K562 (cell line): ENCODE data around the gene SFSWAP. TPM values are rescaled to one million over a fixed set of nuclear protein-coding genes. Genes with fewer than 3 reads are reported as not detected.

Experiments
- ATAC-seq: fragments of 200-7000 bp; cut with Tn5 transposase; 3 replicates; pipeline ENCODE4 v1.9.1; 2020; ENCODE audit warnings: moderate library complexity
- BruUV-seq: library from RNA; stranded (reverse); fragments of 400-500 nt; replicated peaks from 2 replicates; lab custom pipeline; 2021; lab: Mats Ljungman, UMichigan
- CTCF ChIA-PET: fragments of 300-600 bp; formaldehyde crosslinking; extraction: SDS; loops from one replicate; lab custom pipeline; 2021; ENCODE audit warnings: low intra/inter-chr PET ratio; lab: Yijun Ruan, JAX
- POLR2A ChIA-PET: fragments of 300-600, 350-650 bp; sonication (Branson Sonifier 250); formaldehyde crosslinking; extraction: SDS; loops from one replicate; lab custom pipeline; 2021; ENCODE audit warnings: antibody characterized with exemption, inconsistent platforms; lab: Yijun Ruan, JAX
- DNase-seq, 4 experiments: peaks; one replicate each; pipeline versions ENCODE4 v3.0.0 to v3.0.0-alpha.2; 2011 to 2018; ENCODE audit warnings: low spot score in 3 of 4, mixed read lengths in 3 of 4; ENCODE audit errors: extremely low read depth in 1 of 4
- FAIRE-seq: peaks from 2 replicates; lab custom pipeline; 2011; peaks lifted over from hg19 to GRCh38; lab: Jason Lieb, UNC
- H2AFZ ChIP-seq: 2 replicates; pipeline ENCODE4 v1.6.0; 2011; ENCODE audit warnings: low read depth, low read length, control low read depth, inconsistent platforms
- H3K27ac ChIP-seq: fragments of 200-600 bp; 3 replicates; pipeline ENCODE4 v1.8.0; 2011; ENCODE audit warnings: low read depth, mild to moderate bottlenecking, control low read depth, inconsistent platforms, low read length, moderate library complexity, mixed read lengths; ENCODE audit errors: extremely low read depth
- H3K27me3 ChIP-seq, 2 experiments: fragments of 300-600 bp in 1 of 2; 2 replicates in 1 of 2; 3 replicates in 1 of 2; pipeline versions ENCODE4 v1.6.0 to v1.8.0; 2011; ENCODE audit warnings: inconsistent platforms in 2 of 2, low read length in 2 of 2, mild to moderate bottlenecking in 1 of 2, mixed read lengths in 1 of 2, moderate library complexity in 1 of 2; ENCODE audit not compliant: control insufficient read depth in 2 of 2, insufficient read depth in 2 of 2
- H3K36me3 ChIP-seq: fragments of 300-600 bp; 3 replicates; pipeline ENCODE4 v1.8.0; 2011; ENCODE audit warnings: mild to moderate bottlenecking, low read length, inconsistent platforms; ENCODE audit not compliant: control insufficient read depth, insufficient read depth
- H3K4me1 ChIP-seq, 2 experiments: fragments of 200-600 bp in 1 of 2; replicated peaks in 1 of 2; 2 replicates in 1 of 2; 3 replicates in 1 of 2; pipeline versions ENCODE4 v1.5.1 to v1.8.0; 2011; ENCODE audit warnings: inconsistent platforms in 2 of 2, low read length in 2 of 2, mild to moderate bottlenecking in 1 of 2, mixed read lengths in 1 of 2, moderate library complexity in 1 of 2; ENCODE audit not compliant: control insufficient read depth in 2 of 2, insufficient read depth in 2 of 2
- H3K4me2 ChIP-seq: 2 replicates; pipeline ENCODE4 v1.6.1; 2011; ENCODE audit warnings: low read length, control low read depth, inconsistent platforms, mixed read lengths; ENCODE audit not compliant: insufficient read depth
- H3K4me3 ChIP-seq: fragments of 200-600 bp; sonication (generic), shearing (Covaris generic); 2 replicates; pipeline ENCODE4 v1.5.1; 2016; ENCODE audit warnings: control low read depth, inconsistent platforms
- H3K79me2 ChIP-seq: fragments of 200-600 bp; 3 replicates; pipeline ENCODE4 v1.8.0; 2011; ENCODE audit warnings: low read length, inconsistent platforms; ENCODE audit not compliant: control insufficient read depth, insufficient read depth
- H3K9ac ChIP-seq, 2 experiments: 2 replicates each; pipeline versions ENCODE4 v1.6.0 to v1.6.1; 2011; ENCODE audit warnings: low read depth in 2 of 2, low read length in 2 of 2, control low read depth in 1 of 2, inconsistent platforms in 1 of 2, mild to moderate bottlenecking in 1 of 2, mixed read lengths in 1 of 2; ENCODE audit not compliant: insufficient read depth in 1 of 2
- H3K9me1 ChIP-seq: one replicate; pipeline ENCODE4 v1.6.0; 2011; ENCODE audit warnings: inconsistent platforms, mild to moderate bottlenecking, low read length, moderate library complexity; ENCODE audit not compliant: control insufficient read depth, insufficient read depth
- H3K9me3 ChIP-seq: replicated peaks from 2 replicates; pipeline ENCODE4 v1.5.1; 2011; ENCODE audit warnings: low read depth, low read length, inconsistent platforms; ENCODE audit not compliant: control insufficient read depth, insufficient read depth
- H4K20me1 ChIP-seq: replicated peaks from 2 replicates; pipeline ENCODE4 v1.6.1; 2011; ENCODE audit warnings: low read length, inconsistent platforms, mixed read lengths; ENCODE audit not compliant: control insufficient read depth, insufficient read depth
- KDM5B ChIP-seq: fragments of 200-600 bp; sonication (generic); IDR thresholded peaks from 2 replicates; pipeline ENCODE4 v1.6.1; 2012; ENCODE audit warnings: low read depth, mild to moderate bottlenecking, moderate library complexity, low read length, control low read depth, inconsistent platforms; ENCODE audit not compliant: insufficient replicate concordance
- NCOR1 ChIP-seq: fragments of 450-650 bp; IDR thresholded peaks from 2 replicates; pipeline ENCODE4 v1.6.1; 2016; ENCODE audit warnings: mild to moderate bottlenecking, moderate library complexity
- SETDB1 ChIP-seq: IDR thresholded peaks from one replicate; pipeline ENCODE4 v1.6.1; 2012; ENCODE audit warnings: low read length, control low read depth, inconsistent platforms
- YY1 ChIP-seq, 3 experiments: IDR thresholded peaks; 2 replicates each; pipeline ENCODE4 v1.6.1; 2011; ENCODE audit warnings: low read length in 2 of 3, mild to moderate bottlenecking in 2 of 3, moderate library complexity in 2 of 3, borderline replicate concordance in 1 of 3, control low read depth in 1 of 3, low read depth in 1 of 3; ENCODE audit not compliant: insufficient read depth in 3 of 3, insufficient replicate concordance in 2 of 3, control insufficient read depth in 1 of 3, insufficient read length in 1 of 3; ENCODE audit errors: extremely low read depth in 1 of 3
- ZNF324 ChIP-seq: fragments of 250-450 bp; sonication (Bioruptor Pico); IDR thresholded peaks from 2 replicates; pipeline ENCODE4 v1.4.0; 2020; ENCODE audit warnings: mild to moderate bottlenecking
- ZNF395 ChIP-seq: fragments of 200-800 bp; sonication (Bioruptor generic); IDR thresholded peaks from 2 replicates; pipeline ENCODE4 v1.6.1; 2017; ENCODE audit warnings: missing genetic modification characterization, missing compliant biosample characterization
- WGBS: fragments of 100-300 bp; shearing (Covaris generic); methylation state at CpG from one replicate; pipeline ENCODE4 v1.1.6; 2016; ENCODE audit warnings: low coverage, mixed read lengths; ENCODE audit not compliant: insufficient coverage; ENCODE audit errors: missing lambda C conversion rate; 5-methylcytosine and 5-hydroxymethylcytosine counted together
- in situ Hi-C: fragments of 300-500 bp; cut with MboI; formaldehyde crosslinking; loops from 4 replicates; pipeline ENCODE4 v1.15.0; 2018; ENCODE audit warnings: inconsistent platforms, mixed read lengths
- intact Hi-C: fragments of 100-400 bp; cut with micrococcal nuclease; formaldehyde crosslinking; loops from 2 replicates; pipeline ENCODE4 v1.14.2; 2022
- polyA plus RNA-seq, 8 experiments: library from polyadenylated mRNA; depleted of rRNA in 4 of 8; stranded (reverse) in 5 of 8; unstranded in 3 of 8; fragments of >200 nt; fragmentation: Nextera tagmentation in 2 of 8; fragmentation: Illumina TruSeq in 1 of 8; extraction: Ambion mirVana in 2 of 8; extraction: Trizol in 1 of 8; gene quantifications; 2 replicates each; pipeline versions ENCODE4 v1.2.1 to v1.2.3, GENCODE V29; 2011 to 2014; ENCODE audit warnings: inconsistent platforms in 1 of 8, missing spikeins in 1 of 8
- total RNA-seq, 7 experiments: library from RNA; depleted of rRNA in 6 of 7; stranded (reverse); fragments of >200 nt in 6 of 7; fragmentation: Illumina TruSeq in 2 of 7; extraction: Trizol in 2 of 7; gene quantifications; 2 replicates each; pipeline versions ENCODE4 v1.2.1 to v1.2.3, GENCODE V29; 2011 to 2021; ENCODE audit warnings: low replicate concordance in 1 of 7

Gene SFSWAP
- total and polyA plus RNA-seq, 9 of the 15 experiments (the other 6 are each of a cell fraction or from before 2014, with no cell fraction given), result 2.4 to 60.4 (median 32.6) TPM

DNA sequence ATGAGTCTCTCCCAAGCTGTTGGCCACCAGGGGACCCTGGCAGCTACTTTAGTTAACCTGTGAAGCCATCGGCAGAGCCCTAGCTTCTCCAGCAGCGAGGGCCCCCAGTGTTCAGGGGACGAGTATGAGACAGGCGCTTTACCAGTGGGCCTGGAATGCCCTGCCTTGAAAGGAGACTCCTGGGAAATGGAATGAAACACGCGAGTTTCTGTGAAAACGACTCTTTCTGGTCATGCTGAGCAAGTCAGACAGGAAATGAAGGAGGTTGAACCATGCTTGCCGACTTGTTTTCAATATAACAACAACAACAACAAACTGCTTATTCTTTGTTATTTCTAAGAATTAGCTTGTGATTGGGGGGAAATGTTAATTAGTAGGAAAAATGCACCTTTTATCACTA is 42.9 kb downstream of the SFSWAP start:
- no peak overlapping the region for H3K27ac ChIP-seq
- no peak for DNase-seq
- no peaks in the 10 kb centered on the region for H3K9me3 ChIP-seq
- no peak overlapping the region for H3K4me3 ChIP-seq
- no peaks in the 10 kb centered on the region for H4K20me1 ChIP-seq
- CTCF ChIA-PET, result interaction anchor here (0.6 kb wide), 1 partner anchor 78 kb away, joined by 3 read pairs; no protein-coding TSS in a partner anchor
- H3K79me2 ChIP-seq, result no peaks in the 10 kb centered on the region
- POLR2A ChIA-PET, result interaction anchor here (0.6 kb wide), 1 partner anchor 22 kb away, joined by 4 read pairs; no protein-coding TSS in a partner anchor
- H3K4me2 ChIP-seq, result no peak overlapping the region
- FAIRE-seq, result no peak
- H3K27me3 ChIP-seq, result no peaks in the 10 kb centered on the region
- no peak overlapping the region for H3K9ac ChIP-seq
- intact Hi-C loops (no loop called here), in situ Hi-C loops (no loop called here)
- TF ChIP-seq NCOR1 (no peak), ZNF324 (CRISPR knock-in tag) (peak; percentile 53; the same call in 1 of the 2 replicates)
- peaks cover 0 to 4% of the 10 kb centered on the region in 2 experiments; a peak in 1 of 5 replicates for H3K4me1 ChIP-seq
- no peak for ATAC-seq
- peaks cover 95% of the 10 kb centered on the region for H3K36me3 ChIP-seq
- WGBS, result 87% methylated on average over 7 of the region's 8 CpGs
- BruUV-seq, result no TSS peak
- H3K9me1 ChIP-seq, result no peaks in the 10 kb centered on the region
- H2AFZ ChIP-seq, result no peak overlapping the region

- DNase-seq (no peak), FAIRE-seq (no peak), ATAC-seq (no peak)
- peaks cover 92% of the 10 kb centered on the region for H3K36me3 ChIP-seq
- in situ Hi-C loops, result no loop called here
- no peak overlapping the region for H3K4me3 ChIP-seq
- H3K9me1 ChIP-seq, result no peaks in the 10 kb centered on the region
- CTCF ChIA-PET, result interaction anchor here (0.6 kb wide), 1 partner anchor 77 kb away, joined by 3 read pairs; no protein-coding TSS in a partner anchor
- 93% methylated on average over 13 of the region's 17 CpGs for WGBS
- peaks cover 0 to 4% of the 10 kb centered on the region in 2 experiments; a peak in 1 of 5 replicates for H3K4me1 ChIP-seq
- H4K20me1 ChIP-seq, result no peaks in the 10 kb centered on the region
- no peak overlapping the region for H3K4me2 ChIP-seq
- no peaks in the 10 kb centered on the region for H3K9me3 ChIP-seq
- intact Hi-C loops, result no loop called here
- H3K79me2 ChIP-seq, result no peaks in the 10 kb centered on the region
- H3K27ac ChIP-seq, result no peak overlapping the region
- no peaks in the 10 kb centered on the region for H3K27me3 ChIP-seq
- H3K9ac ChIP-seq, result no peak overlapping the region
- POLR2A ChIA-PET, result interaction anchor here (0.6 to 1.3 kb wide), 2 partner anchors 8 to 22 kb away, joined by 4 to 6 read pairs; no protein-coding TSS in a partner anchor
- TF ChIP-seq SETDB1, result no peak
- no peak for TF ChIP-seq ZNF395 (CRISPR knock-in tag)
- TF ChIP-seq YY1 (IDR thresholded peaks at IDR 0.05; ENCODE audit: borderline replicate concordance in 1 of 3, control insufficient read depth in 1 of 3, extremely low read depth in 1 of 3, insufficient read depth in 3 of 3, insufficient read length in 1 of 3, insufficient replicate concordance in 2 of 3, low read depth in 1 of 3, low read length in 2 of 3), result no peak
- TF ChIP-seq KDM5B, result no peak
- no TSS peak for BruUV-seq
- no peak overlapping the region for H2AFZ ChIP-seq
Observed at GRCh38 chr12:131754184-131754583, 43.3 kb downstream of the SFSWAP start.
